K562 (cell line): ENCODE results near the gene CUL9. TPM values are rescaled to one million over a fixed set of nuclear protein-coding genes. Genes with fewer than 3 reads are reported as not detected.

ENCODE experiments used
- CBFA2T2 ChIP-seq: fragments of 450-650 bp; conservative IDR thresholded peaks from 2 replicates; pipeline ENCODE4 v1.6.1; 2017; ENCODE audit warnings: mild to moderate bottlenecking
- HMGXB4 ChIP-seq: sonication (generic); formaldehyde crosslinking; IDR thresholded peaks from 2 replicates; pipeline ENCODE4 v1.8.1; 2023; ENCODE audit warnings: mild to moderate bottlenecking, missing genetic modification reagents
- MNT ChIP-seq, 2 experiments: fragments of 450-650 bp; conservative IDR thresholded peaks; 2 replicates each; pipeline ENCODE4 v1.6.1; 2017; ENCODE audit warnings: mild to moderate bottlenecking in 2 of 2, moderate library complexity in 2 of 2
- REST ChIP-seq, 2 experiments: fragments of 450-650 bp; formaldehyde crosslinking in 1 of 2; IDR thresholded peaks; 2 replicates each; pipeline versions ENCODE4 v1.4.0 to v1.6.1; 2014 to 2020; ENCODE audit warnings: mild to moderate bottlenecking in 2 of 2, borderline replicate concordance in 1 of 2, low read depth in 1 of 2
- ZBTB11 ChIP-seq, 3 experiments: fragments of 200-800 bp in 1 of 3; fragments of 250-450 bp in 1 of 3; fragments of 450-650 bp in 1 of 3; sonication (Bioruptor Pico) in 1 of 3; sonication (Bioruptor generic) in 1 of 3; formaldehyde crosslinking in 1 of 3; IDR thresholded peaks; 2 replicates each; pipeline versions ENCODE4 v1.6.1 to v1.8.0; 2016 to 2022; ENCODE audit warnings: mild to moderate bottlenecking in 2 of 3, missing genetic modification characterization in 2 of 3, missing compliant biosample characterization in 1 of 3, moderate library complexity in 1 of 3
- polyA plus RNA-seq, 8 experiments: library from polyadenylated mRNA; depleted of rRNA in 4 of 8; stranded (reverse) in 5 of 8; unstranded in 3 of 8; fragments of >200 nt; fragmentation: Nextera tagmentation in 2 of 8; fragmentation: Illumina TruSeq in 1 of 8; extraction: Ambion mirVana in 2 of 8; extraction: Trizol in 1 of 8; gene quantifications; 2 replicates each; pipeline versions ENCODE4 v1.2.1 to v1.2.3, GENCODE V29; 2011 to 2014; ENCODE audit warnings: inconsistent platforms in 1 of 8, missing spikeins in 1 of 8
- total RNA-seq, 7 experiments: library from RNA; depleted of rRNA in 6 of 7; stranded (reverse); fragments of >200 nt in 6 of 7; fragmentation: Illumina TruSeq in 2 of 7; extraction: Trizol in 2 of 7; gene quantifications; 2 replicates each; pipeline versions ENCODE4 v1.2.1 to v1.2.3, GENCODE V29; 2011 to 2021; ENCODE audit warnings: low replicate concordance in 1 of 7

The CUL9 gene
- total and polyA plus RNA-seq, 9 of the 15 experiments (the other 6 are each of a cell fraction or from before 2014, with no cell fraction given): 0.50 to 20.7 (median 6.6) TPM

GRCh38 chr6:43181942-43182860 lies at the start of gene CUL9 (continued):
- 0 out of 2 replicates have a peak, but pooled peaks have one; percentile 20 for TF ChIP-seq HMGXB4 (CRISPR knock-in tag)
- 0 out of 2 replicates have a peak, but pooled peaks have one; percentile 1 for TF ChIP-seq CBFA2T2
- TF ChIP-seq ZBTB11 (CRISPR knock-in tag; IDR thresholded peaks at IDR 0.05): peak in 1 of 3 experiments; percentile 82; a peak in 2 of 6 replicates
- no peak; the same call in 1 of the 2 replicates for TF ChIP-seq REST (IDR thresholded peaks at IDR 0.05; ENCODE audit: borderline replicate concordance)
- TF ChIP-seq REST (CRISPR knock-in tag; IDR thresholded peaks at IDR 0.05; ENCODE audit: low read depth): 0 out of 2 replicates have a peak, but pooled peaks have one; percentile 37
- TF ChIP-seq MNT (conservative IDR thresholded peaks at IDR 0.05): peak; percentile 85 to 93
